GM19372 (cell line): ENCODE data around the gene PIH1D1.
"Not testable (repeated sequence)": the region's sequence is repeated elsewhere in the genome, so short reads cannot be mapped to it uniquely, and the experiment has no call there.

Source experiments
- ATAC-seq: cut with Tn5 transposase; IDR thresholded peaks from one replicate; pipeline ENCODE4 v1.9.1; 2021; ENCODE audit warnings: mild to moderate bottlenecking, low read depth, moderate library complexity; ENCODE audit not compliant: unreplicated experiment

PIH1D1 gene

GRCh38 chr19:49458567-49458903, 6.9 kb upstream of the PIH1D1 start:
- ATAC-seq, result no peak

DNA sequence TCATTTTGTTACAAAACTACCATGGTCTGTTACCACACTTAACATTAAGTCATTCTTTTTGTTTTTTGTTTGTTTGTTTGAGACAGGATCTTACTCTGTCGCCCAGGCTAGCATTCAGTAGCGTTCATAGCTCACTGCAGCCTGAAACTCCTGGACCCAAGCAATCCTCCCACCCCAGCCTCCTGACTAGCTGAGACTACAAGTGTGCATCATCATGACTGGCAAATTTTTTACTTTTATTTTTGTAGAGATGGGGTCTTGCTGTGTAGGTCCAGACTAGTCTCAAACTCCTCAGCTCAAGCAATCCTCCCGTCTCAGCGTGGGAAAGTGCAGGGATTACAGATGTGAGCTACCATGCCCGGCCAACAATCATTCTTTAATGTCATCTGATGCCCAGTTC, 4.7 kb upstream of the PIH1D1 start:
- no peak for ATAC-seq

- ATAC-seq, result no peak
Measured at GRCh38 chr19:49455773-49456172, 4.2 kb upstream of the PIH1D1 start.

DNA sequence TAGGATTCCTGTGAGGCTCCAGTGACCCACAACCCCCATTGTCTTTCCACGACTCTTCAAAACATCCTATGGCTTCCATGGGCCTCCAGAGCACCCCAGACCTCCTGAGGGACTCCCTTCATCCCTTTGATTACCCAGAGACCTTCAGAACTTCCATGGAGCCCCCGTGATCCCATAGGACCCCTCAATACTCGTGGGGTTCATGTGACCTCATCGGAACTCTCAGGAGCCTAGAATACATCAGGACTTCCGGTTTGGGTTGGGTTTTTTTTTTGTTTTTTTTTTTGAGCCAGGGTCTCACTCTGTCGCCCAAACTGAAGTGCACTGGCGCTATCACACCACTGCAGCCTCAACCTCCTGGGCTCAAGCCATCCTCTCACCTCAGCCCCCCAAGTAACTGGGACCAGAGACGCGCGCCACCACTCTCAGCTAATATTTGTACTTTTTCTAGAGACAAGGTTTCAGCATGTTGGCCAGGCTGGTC, 2.2 kb upstream of the PIH1D1 start:
- ATAC-seq, result no peak

GRCh38 chr19:49453013-49453756, 1.6 kb upstream of the PIH1D1 start, which contains the start of gene ALDH16A1:
Gene ALDH16A1, plus strand, starts transcription at chr19:49453225. Its CDS starts 107 bp downstream, at chr19:49453332.
- peak; percentile 78 for ATAC-seq

DNA sequence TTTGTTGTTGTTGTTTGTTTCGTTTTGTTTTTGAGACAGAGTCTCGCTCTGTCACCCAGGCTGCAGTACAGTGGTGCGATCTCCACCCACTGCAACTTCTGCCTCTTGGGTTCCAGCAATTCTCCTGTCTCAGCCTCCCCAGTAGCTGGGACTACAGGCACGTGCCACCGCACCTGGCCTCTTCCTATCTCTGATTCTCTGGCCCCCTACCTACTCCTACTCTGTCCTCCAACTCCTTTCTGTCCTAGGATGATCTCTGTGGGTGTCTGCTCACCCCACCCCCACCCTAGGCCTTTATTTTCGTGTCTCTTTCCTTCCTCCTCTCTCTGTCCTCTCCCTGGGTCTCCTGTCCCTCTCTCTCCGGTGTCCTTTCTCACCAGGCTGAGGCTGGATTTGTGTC, 1.2 kb downstream of the PIH1D1 start:
- ATAC-seq, result no peak

DNA sequence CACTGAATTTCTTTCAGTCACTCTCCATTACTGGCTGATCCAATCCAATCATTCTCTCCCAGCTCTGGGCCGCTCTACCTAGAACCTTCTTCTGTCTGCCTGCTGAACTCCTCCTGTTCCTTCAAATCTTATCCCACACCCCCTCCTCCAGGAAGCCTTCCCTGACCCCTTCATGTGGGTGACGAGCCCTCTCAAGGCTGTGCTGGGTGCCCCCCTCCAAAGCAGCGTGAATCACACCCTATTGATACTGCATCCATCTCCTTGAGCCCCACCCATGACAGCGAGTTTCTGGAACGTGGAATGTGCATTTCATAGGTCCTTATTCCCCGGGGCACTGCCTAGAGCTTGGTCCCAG, 3.2 kb downstream of the PIH1D1 start:
- no peak for ATAC-seq

DNA sequence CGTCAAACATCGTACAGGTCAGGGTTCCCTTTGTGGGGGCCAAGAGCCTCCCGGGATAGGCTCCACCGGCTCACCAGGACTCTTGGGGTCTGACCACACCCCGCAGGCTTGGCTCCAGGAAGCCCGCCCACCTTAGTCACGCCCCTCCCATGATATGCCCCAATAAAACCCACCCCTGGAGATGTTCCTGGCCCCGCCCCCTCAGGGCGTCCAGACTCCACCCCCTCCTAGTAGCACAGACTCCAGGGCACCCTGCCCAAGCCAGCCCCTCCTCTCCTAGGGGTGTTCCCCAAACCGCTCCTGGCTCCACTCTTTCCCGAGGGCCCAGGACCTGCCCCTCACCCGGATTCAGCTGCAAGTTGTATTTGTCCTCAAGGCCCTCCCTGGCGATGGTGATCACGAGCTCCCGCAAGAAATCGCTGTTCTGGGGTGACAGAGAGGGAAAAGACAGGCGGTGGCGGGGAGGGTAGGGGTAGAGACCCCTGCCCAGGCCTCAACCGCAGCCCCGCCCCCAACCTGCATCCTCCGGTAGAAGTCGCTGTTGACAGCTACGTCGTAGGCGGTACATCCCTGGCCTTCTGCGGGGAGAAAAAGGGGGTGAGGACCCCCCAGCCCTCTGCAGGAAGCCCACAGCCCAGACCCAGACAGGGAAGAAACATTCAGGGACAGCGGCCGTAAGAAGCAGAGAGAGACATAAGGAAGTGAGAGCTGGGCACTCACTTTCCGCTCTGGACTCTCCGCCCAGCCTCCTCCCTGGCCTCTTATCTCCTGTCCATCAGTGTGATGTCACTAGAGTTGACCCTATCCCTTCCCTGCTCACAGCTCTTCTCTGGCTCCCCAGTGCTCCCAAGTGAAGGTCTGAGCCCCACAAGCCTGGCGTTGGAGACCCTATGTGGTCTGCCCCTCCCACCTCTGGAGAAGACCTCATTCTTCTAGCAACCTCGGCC, 3.9 kb downstream of the PIH1D1 start:
- no peak for ATAC-seq

DNA sequence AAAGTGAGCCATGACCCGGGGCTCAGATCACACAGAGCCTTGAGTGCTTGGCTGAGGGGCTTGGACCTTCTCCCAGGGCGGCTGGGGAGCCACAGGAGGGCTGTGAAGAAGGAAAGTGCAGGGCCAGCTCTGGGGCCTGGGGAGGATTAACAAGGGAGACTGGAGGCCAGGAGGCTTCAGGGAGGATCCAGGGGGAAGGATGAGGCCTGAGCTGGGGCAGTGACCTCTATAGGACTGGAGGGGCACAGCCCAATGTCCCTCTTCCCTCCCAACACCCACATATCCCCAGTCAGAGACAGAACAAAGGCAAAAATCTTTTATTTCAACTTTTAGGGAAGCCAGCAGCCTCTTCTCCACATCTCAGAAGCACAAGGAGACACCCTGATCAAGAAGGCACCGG, 5.6 kb downstream of the PIH1D1 start:
- ATAC-seq, result no peak

DNA sequence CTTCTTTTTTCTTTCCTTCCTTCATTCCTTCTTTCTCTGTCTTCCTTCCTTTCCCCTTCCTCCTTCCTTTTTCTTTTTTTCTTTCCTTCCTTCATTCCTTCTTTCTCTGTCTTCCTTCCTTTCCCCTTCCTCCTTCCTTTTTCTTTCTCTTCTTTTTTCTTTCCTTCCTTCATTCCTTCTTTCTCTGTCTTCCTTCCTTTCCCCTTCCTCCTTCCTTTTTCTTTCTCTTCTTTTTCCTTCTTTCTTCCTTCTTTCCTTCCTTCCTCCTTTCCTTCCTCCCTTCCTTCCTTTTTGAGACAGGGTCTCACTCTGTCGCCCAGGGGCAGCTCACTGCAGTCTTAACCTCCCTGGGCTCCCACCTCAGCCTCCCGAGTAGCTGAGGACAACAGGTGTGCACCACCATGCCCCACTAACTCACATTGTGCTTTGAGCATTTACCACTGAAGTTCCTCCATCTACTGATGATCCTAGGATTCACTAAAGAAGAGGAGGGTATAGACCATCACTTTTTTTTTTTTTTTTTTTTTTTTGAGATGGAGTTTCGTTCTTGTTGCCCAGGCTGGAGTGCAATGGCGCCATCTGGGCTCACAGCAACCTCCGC, 7.4 kb downstream of the PIH1D1 start:
- not testable (repeated sequence) for ATAC-seq

- ATAC-seq, result peak; percentile 80
Measured at GRCh38 chr19:49443366-49444099, 8.1 kb downstream of the PIH1D1 start.

GRCh38 chr19:49442771-49443365, 8.7 kb downstream of the PIH1D1 start:
- ATAC-seq, result no peak

DNA sequence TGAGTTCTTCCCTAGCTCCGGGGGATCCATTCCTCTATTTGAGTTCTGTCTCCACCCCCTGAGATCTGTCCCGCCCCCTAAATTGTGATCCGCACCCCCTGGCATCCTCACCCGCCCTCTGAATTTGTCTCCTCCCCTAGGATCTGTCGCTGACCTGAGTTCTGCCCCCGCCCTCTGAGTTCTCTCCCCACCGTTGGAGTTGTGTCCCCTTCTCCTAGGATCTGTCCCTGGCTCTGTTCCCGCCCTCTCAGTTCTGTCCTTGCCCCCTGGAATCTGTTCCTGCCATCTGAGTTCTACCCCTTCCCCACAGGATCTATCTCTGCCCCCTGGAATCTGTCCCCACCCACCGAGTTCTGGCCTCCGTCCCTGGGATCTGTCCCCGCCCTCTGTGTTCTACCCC, 9.3 kb downstream of the PIH1D1 start:
- no peak for ATAC-seq

- no peak for ATAC-seq
Measured at GRCh38 chr19:49441960-49442350, 9.7 kb downstream of the PIH1D1 start.

DNA sequence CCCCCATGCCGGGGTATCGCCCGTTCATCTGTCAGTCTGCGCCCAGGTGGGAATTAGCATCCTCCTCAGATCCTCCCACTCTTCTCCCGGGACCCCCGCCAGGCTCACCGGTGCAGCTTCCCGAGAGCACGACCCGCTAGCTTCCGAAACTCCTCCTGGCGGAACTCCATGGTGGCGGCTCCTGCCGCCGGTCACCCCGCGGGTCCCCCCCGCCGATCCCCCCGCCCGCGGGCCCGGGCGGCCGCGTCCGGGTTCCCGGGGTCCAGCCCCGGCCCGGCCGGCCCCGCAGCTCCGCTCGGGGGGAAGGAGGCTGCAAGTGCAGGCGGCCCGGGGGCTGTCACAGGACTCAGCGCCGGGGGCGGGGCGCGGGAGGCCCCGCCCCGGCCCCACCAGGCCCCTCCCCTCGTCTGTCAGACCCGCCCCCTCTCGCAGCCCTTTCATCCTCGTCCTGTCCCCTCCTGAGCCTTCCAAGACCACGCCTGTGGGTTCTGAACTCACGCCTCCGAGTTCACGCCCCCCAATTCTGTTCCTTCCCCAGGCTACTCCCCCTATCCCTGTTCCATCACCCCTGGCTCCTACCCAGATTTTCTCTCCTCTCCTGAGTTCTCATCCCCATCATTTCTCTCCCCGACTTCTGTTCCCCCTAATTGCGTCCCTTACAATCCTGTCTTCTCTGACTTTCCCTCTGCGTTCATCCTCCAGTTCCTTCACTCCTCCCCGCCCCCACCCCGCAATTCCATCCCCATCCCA, 10.2 kb downstream of the PIH1D1 start, which contains the start of gene SLC17A7:
Gene SLC17A7, minus strand, starts transcription at position 318 of the 750 bp plus-strand sequence. Its CDS starts 148 bp downstream, at position 170.
- no peak for ATAC-seq

GRCh38 chr19:49440439-49441209, 11.0 kb downstream of the PIH1D1 start:
- no peak for ATAC-seq

DNA sequence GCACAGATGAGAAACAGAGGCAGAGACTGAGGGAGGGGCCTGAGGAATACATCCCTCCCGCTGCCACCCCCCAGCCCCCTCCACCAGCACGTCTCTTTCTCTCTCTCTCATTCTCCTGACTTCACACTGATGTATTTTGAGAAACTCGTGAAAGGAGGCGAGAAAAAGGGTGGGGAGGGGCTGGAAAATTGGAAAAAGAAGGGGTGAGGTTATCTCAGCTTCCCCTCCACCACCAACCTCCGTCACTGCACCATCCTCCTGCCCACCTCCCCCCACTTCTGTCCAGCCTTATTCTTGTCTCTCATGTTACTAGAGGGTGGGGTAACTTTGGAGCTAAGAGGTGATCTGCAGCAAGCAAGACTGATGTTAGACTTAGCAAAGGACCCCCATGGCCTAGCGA, 11.8 kb downstream of the PIH1D1 start:
- no peak for ATAC-seq

GRCh38 chr19:49438261-49438660, 13.4 kb downstream of the PIH1D1 start:
- no peak for ATAC-seq

- ATAC-seq, result no peak
Measured at GRCh38 chr19:49437231-49437630, 14.4 kb downstream of the PIH1D1 start.
